Prostate gland (tissue), 2 donors: ENCODE results near the gene GABRG3. TPM values are rescaled to one million over a fixed set of nuclear protein-coding genes. Genes with fewer than 3 reads are reported as not detected.

Source experiments
- DNase-seq: peaks from one replicate; pipeline ENCODE4 v3.0.0-alpha.2; 2019; ENCODE audit warnings: low spot score
- H3K27ac ChIP-seq, 2 donors: fragments of 200-600 bp; sonication (generic); 2 replicates each; pipeline ENCODE4 v1.5.1; 2017 to 2019
- H3K27me3 ChIP-seq: fragments of 200-600 bp; sonication (generic); replicated peaks from 2 replicates; pipeline ENCODE4 v1.5.1; 2019; ENCODE audit not compliant: insufficient read depth
- H3K36me3 ChIP-seq, 2 donors: fragments of 200-600 bp; sonication (generic); 1 replicate in 1 of 2; 2 replicates in 1 of 2; pipeline versions ENCODE4 v1.5.1 to v1.8.1; 2017 to 2019
- H3K4me1 ChIP-seq: fragments of 200-600 bp; sonication (generic); replicated peaks from 2 replicates; pipeline ENCODE4 v1.5.1; 2019
- H3K4me3 ChIP-seq, 2 donors: fragments of 200-600 bp; sonication (generic); 2 replicates each; pipeline ENCODE4 v1.5.1; 2017 to 2019
- H3K9me3 ChIP-seq: fragments of 200-600 bp; sonication (generic); 2 replicates; pipeline ENCODE4 v1.5.1; 2017
- POLR2A ChIP-seq: fragments of 450-650 bp; IDR thresholded peaks from one replicate; pipeline ENCODE4 v1.6.1; 2016; ENCODE audit warnings: antibody characterized with exemption, mild to moderate bottlenecking
- POLR2AphosphoS5 ChIP-seq: sonication (generic); formaldehyde crosslinking; IDR thresholded peaks from one replicate; pipeline ENCODE4 v1.6.1; 2017; ENCODE audit warnings: antibody characterized with exemption
- WGBS: methylation state at CpG from one replicate; pipeline ENCODE4 v1.1.5; 2018; 5-methylcytosine and 5-hydroxymethylcytosine counted together
- intact Hi-C: fragments of 100-400 bp; cut with DNase I; formaldehyde crosslinking; loops from one replicate; pipeline ENCODE4 v1.14.2; 2022
- total RNA-seq, 2 donors: library from RNA; depleted of rRNA; stranded (reverse); fragments of >200 nt; gene quantifications; one replicate each; pipeline ENCODE4 v1.1.0, GENCODE V29; 2016
- TF ChIP-seq, protein P1 (sequence below), 4 experiments: fragments of 200-600 bp in 2 of 4; fragments of 450-650 bp in 2 of 4; sonication (generic) in 2 of 4; IDR thresholded peaks; 1 replicate in 3 of 4; 2 replicates in 1 of 4; pipeline ENCODE4 v1.5.1; 2016 to 2019; ENCODE audit warnings: antibody characterized with exemption in 4 of 4, mild to moderate bottlenecking in 2 of 4, moderate library complexity in 2 of 4

Gene GABRG3
- total RNA-seq, 2 donors from 2014 or later = 15.6 to 35.4 TPM

DNA sequence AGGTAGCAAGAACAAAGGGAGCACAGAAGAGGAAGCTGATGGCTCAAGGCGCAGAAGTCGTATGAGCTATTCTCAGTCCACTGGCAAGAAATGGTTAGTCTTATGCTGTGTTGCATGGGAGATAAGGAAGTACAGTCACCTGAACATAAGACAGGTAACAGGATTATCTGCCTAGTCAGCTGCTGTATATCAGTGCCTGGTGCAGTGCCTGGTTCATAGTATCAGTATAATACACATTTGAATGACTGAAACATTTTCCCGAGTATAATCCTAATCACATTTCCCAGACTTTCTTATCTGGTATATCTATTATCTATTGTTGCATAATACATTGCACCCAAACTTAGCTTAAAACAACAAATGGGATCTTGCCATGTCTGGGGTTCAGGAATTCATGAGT lies 302.5 kb downstream of the GABRG3 start:
- WGBS = 93% methylated on average over 3 of the region's 3 CpGs

DNA sequence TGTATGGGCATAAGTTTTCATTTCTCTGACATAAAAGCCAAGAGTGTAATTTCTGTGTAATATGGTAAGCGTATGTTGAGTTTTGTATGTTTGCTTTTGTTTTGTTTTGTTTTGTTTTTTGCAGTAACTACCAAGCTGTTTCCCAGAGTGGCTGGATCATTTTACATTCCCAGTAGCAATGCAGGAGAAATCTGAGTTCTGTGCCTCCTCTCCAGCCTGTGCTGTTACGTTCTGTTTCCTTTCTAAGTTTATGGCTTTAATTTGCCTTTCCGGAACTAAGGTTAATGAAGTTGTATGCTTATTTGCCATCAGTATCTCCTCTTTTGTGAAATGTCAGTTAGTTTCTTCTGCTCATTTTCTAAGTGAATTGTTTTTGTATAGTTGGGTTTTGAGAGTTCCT lies 307.8 kb downstream of the GABRG3 start:
- H3K27ac ChIP-seq = no peak overlapping the region
- 44% methylated on average over 3 of the region's 3 CpGs for WGBS
- no peaks in the 10 kb centered on the region for H3K9me3 ChIP-seq
- no peak for TF ChIP-seq POLR2AphosphoS5
- TF ChIP-seq POLR2A = no peak
- TF ChIP-seq, protein P1, sequence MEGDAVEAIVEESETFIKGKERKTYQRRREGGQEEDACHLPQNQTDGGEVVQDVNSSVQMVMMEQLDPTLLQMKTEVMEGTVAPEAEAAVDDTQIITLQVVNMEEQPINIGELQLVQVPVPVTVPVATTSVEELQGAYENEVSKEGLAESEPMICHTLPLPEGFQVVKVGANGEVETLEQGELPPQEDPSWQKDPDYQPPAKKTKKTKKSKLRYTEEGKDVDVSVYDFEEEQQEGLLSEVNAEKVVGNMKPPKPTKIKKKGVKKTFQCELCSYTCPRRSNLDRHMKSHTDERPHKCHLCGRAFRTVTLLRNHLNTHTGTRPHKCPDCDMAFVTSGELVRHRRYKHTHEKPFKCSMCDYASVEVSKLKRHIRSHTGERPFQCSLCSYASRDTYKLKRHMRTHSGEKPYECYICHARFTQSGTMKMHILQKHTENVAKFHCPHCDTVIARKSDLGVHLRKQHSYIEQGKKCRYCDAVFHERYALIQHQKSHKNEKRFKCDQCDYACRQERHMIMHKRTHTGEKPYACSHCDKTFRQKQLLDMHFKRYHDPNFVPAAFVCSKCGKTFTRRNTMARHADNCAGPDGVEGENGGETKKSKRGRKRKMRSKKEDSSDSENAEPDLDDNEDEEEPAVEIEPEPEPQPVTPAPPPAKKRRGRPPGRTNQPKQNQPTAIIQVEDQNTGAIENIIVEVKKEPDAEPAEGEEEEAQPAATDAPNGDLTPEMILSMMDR (IDR thresholded peaks at IDR 0.05) = no peak
- H3K4me1 ChIP-seq = no peaks in the 10 kb centered on the region
- H3K4me3 ChIP-seq = no peak overlapping the region
- DNase-seq = no peak
- H3K27me3 ChIP-seq = no peaks in the 10 kb centered on the region
- intact Hi-C loops = no loop called here
- no peaks in the 10 kb centered on the region for H3K36me3 ChIP-seq

More for the DNA sequence above, 302.5 kb downstream of the GABRG3 start:
- TF ChIP-seq, protein P1 (IDR thresholded peaks at IDR 0.05) = no peak
- TF ChIP-seq POLR2AphosphoS5 (no peak), POLR2A (no peak)
- Histone ChIP-seq H3K9me3 (no peaks in the 10 kb centered on the region), H3K27ac (no peak overlapping the region), H3K27me3 (no peaks in the 10 kb centered on the region), H3K36me3 (no peaks in the 10 kb centered on the region), H3K4me3 (no peak overlapping the region), H3K4me1 (no peaks in the 10 kb centered on the region)
- intact Hi-C loops = no loop called here
- no peak for DNase-seq

- no peaks in the 10 kb centered on the region for H3K27me3 ChIP-seq
- H3K9me3 ChIP-seq = no peaks in the 10 kb centered on the region
- no peak overlapping the region for H3K4me3 ChIP-seq
- no peaks in the 10 kb centered on the region for H3K4me1 ChIP-seq
- intact Hi-C loops = no loop called here
- TF ChIP-seq, protein P1 (IDR thresholded peaks at IDR 0.05) = no peak
- no peak for TF ChIP-seq POLR2AphosphoS5
- no peak for TF ChIP-seq POLR2A
- no peaks in the 10 kb centered on the region for H3K36me3 ChIP-seq
- 74% methylated on average over 3 of the region's 3 CpGs for WGBS
- DNase-seq = no peak
- H3K27ac ChIP-seq = no peak overlapping the region
Measured at GRCh38 chr15:27292641-27293040, 321.7 kb downstream of the GABRG3 start.

DNA sequence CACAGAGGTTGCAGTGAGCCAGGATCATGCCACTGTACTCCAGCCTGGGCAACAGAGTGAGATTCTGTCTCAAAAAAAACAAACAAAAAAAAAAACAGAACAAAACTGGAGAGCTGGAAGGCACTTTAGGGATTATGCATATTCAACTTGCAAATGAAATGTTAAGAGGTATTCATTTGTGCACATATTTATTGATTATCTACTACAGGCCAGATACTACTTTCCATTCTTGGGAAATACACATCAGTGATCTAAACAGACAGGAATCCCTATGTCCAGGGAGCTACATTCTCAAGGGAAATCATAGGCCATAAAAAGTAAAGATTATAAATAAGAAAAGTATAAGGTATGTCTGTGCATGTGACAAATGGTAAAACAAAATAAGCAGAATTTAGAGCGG lies 322.6 kb downstream of the GABRG3 start:
- intact Hi-C loops = no loop called here
- H3K36me3 ChIP-seq = no peaks in the 10 kb centered on the region
- no peaks in the 10 kb centered on the region for H3K27me3 ChIP-seq
- no peak overlapping the region for H3K27ac ChIP-seq
- TF ChIP-seq, protein P1 (IDR thresholded peaks at IDR 0.05) = no peak
- TF ChIP-seq POLR2AphosphoS5 = no peak
- TF ChIP-seq POLR2A = no peak
- no peaks in the 10 kb centered on the region for H3K9me3 ChIP-seq
- H3K4me3 ChIP-seq = no peak overlapping the region
- H3K4me1 ChIP-seq = no peaks in the 10 kb centered on the region
- DNase-seq = no peak
- 97% methylated on average over 1 of the region's 1 CpG for WGBS

DNA sequence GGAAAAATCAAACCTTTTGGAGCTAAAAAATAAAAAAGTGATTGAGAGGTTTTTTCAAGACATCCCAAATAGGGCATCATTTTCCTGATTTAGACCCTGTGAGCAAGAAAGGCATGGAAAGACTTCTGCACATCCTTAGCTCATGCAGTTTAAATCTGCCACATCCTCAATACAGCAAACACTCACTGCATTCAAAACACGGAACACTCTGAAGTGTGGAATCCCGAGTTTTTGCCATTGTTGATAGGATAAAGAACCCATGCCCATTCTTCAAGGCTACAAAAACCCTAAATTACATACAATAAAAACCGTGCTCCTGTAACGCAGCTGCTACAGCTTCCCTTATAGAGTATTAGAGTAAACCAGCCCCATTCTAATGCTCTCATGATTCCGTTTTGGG lies 346.8 kb downstream of the GABRG3 start:
- Histone ChIP-seq H3K4me3 (no peak overlapping the region), H3K4me1 (no peaks in the 10 kb centered on the region), H3K27me3 (no peaks in the 10 kb centered on the region), H3K36me3 (no peaks in the 10 kb centered on the region), H3K27ac (no peak overlapping the region), H3K9me3 (no peaks in the 10 kb centered on the region)
- WGBS = 65% methylated on average over 5 of the region's 5 CpGs
- no peak for TF ChIP-seq POLR2A
- TF ChIP-seq, protein P1 (IDR thresholded peaks at IDR 0.05) = no peak
- no peak for TF ChIP-seq POLR2AphosphoS5
- DNase-seq = no peak
- intact Hi-C loops = no loop called here
